Measurements from ENCODE around the gene IRX2. TPM values are rescaled to one million over a fixed set of nuclear protein-coding genes. Genes with fewer than 3 reads are reported as not detected.

The IRX2 gene
- total and polyA plus RNA-seq, 2 donors (not counting 1 experiment from before 2014, with no cell fraction given): 0.33 to 0.40 TPM

DNA sequence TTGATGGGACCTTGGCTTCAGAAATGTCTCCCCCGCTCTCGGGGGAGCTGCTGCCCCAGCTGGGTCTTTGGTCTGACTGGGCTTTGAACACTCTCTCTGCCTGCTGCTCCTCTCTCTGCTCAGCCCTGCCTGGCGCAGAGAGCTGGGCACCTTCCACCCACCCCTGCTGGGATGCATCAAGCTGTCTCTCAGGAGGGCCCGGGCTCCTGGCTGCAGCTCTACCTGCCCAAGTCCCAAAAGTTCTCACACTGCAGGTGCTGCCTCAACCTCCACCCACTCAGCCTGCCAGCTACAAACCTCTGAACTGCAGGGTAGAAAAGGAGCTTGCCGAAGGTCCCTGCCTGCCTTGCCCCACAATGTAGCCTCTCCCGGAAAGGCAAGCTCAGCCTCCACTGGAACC lies 36.7 kb downstream of the IRX2 start:
- H3K4me3 ChIP-seq (replicated peaks in 1 of 4; ENCODE audit: control extremely low read depth in 1 of 4, insufficient read depth in 1 of 4, low read depth in 3 of 4, low read length in 4 of 4): no peak overlapping the region
- H2AFZ ChIP-seq (ENCODE audit: low read length): no peak overlapping the region
- no peaks in the 10 kb centered on the region for H4K20me1 ChIP-seq (ENCODE audit: control insufficient read depth, extremely low read depth, insufficient read depth, low read length)
- TF ChIP-seq EZH2 (IDR thresholded peaks at IDR 0.05; ENCODE audit: low read length, missing control alignments) (no peak), CTCF (conservative IDR thresholded peaks at IDR 0.05 in 1 of 2, IDR thresholded peaks at IDR 0.05 in 1 of 2; ENCODE audit: low read depth in 1 of 2, low read length in 2 of 2) (no peak)
- no peaks in the 10 kb centered on the region for H3K9me3 ChIP-seq (ENCODE audit: control insufficient read depth, insufficient read depth, low read depth, low read length)
- DNase-seq (ENCODE audit: low read depth in 2 of 2): no peak
- H3K9ac ChIP-seq (ENCODE audit: insufficient read depth, low read length): no peak overlapping the region
- H3K36me3 ChIP-seq (ENCODE audit: control insufficient read depth, insufficient read depth, low read length): no peaks in the 10 kb centered on the region
- H3K4me1 ChIP-seq (ENCODE audit: control insufficient read depth, extremely low read depth, insufficient read depth, low read length): no peaks in the 10 kb centered on the region
- no peaks in the 10 kb centered on the region for H3K79me2 ChIP-seq (ENCODE audit: control insufficient read depth, insufficient read depth, low read length)
- H3K27ac ChIP-seq (ENCODE audit: insufficient read depth, low read length): no peak overlapping the region
- H3K27me3 ChIP-seq (ENCODE audit: control insufficient read depth, insufficient read depth, low read length): no peaks in the 10 kb centered on the region
- no peak overlapping the region for H3K4me2 ChIP-seq (ENCODE audit: extremely low read depth, insufficient read depth, low read length)

- Histone ChIP-seq H3K36me3 (ENCODE audit: control insufficient read depth, insufficient read depth, low read length) (no peaks in the 10 kb centered on the region), H3K9ac (ENCODE audit: insufficient read depth, low read length) (no peak overlapping the region), H3K4me2 (ENCODE audit: extremely low read depth, insufficient read depth, low read length) (no peak overlapping the region), H3K4me3 (replicated peaks in 1 of 4; ENCODE audit: control extremely low read depth in 1 of 4, insufficient read depth in 1 of 4, low read depth in 3 of 4, low read length in 4 of 4) (no peak overlapping the region), H2AFZ (ENCODE audit: low read length) (no peak overlapping the region), H4K20me1 (ENCODE audit: control insufficient read depth, extremely low read depth, insufficient read depth, low read length) (no peaks in the 10 kb centered on the region), H3K27me3 (ENCODE audit: control insufficient read depth, insufficient read depth, low read length) (no peaks in the 10 kb centered on the region), H3K9me3 (ENCODE audit: control insufficient read depth, insufficient read depth, low read depth, low read length) (no peaks in the 10 kb centered on the region), H3K79me2 (ENCODE audit: control insufficient read depth, insufficient read depth, low read length) (no peaks in the 10 kb centered on the region), H3K27ac (ENCODE audit: insufficient read depth, low read length) (no peak overlapping the region), H3K4me1 (ENCODE audit: control insufficient read depth, extremely low read depth, insufficient read depth, low read length) (no peaks in the 10 kb centered on the region)
- no peak for DNase-seq (ENCODE audit: low read depth in 2 of 2)
- TF ChIP-seq EZH2 (IDR thresholded peaks at IDR 0.05; ENCODE audit: low read length, missing control alignments) (no peak), CTCF (conservative IDR thresholded peaks at IDR 0.05 in 1 of 2, IDR thresholded peaks at IDR 0.05 in 1 of 2; ENCODE audit: low read depth in 1 of 2, low read length in 2 of 2) (no peak)
Observed at GRCh38 chr5:2714026-2714425, 37.5 kb downstream of the IRX2 start.

DNA sequence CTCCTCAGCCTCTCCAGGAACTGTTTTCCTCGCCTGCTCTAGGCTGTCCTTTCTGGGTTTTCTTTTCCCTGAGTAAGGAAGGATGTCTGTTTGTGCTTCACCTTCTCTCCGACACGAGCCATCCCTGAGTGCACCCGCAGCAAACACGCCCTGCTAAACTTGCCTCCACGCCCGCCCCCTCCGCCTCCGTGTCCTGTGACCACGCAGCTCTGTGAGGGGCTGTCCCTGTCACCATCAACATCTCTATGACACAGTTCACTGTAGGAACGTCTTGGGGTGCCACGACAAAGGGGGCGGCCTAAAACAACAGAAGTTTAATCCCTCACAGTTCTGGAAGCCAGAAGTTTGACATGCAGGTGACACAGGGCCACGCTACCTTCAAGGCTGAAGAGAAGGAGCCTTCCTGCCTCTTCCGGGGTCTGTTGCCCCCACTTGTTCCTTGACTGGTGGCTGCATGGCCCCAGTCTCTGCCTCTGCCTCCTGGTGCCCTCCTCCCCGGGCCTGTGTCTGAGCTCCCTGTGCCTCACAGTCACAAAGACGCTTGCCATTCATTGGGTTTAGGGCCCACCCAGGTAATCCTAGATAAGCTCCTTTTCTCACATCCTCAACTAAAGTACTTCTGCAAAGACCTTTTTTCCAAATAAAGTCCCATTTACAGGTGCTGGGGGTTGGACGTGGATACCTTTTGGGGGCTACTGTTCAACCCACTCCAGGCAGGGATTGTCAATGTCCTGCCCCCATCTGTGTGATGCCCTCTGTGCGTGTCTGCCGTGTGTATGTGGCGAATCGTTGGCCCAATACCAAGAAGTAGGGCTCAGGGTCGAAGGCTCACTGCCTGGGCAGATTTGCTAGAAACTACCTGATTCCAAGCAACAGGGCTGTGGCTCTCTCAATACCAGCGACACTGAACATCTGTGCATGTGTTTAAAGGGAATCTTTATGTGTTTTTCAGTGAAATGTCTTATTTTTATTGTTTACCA lies 39.7 kb downstream of the IRX2 start:
- Histone ChIP-seq H3K27me3 (ENCODE audit: control insufficient read depth, insufficient read depth, low read length) (no peaks in the 10 kb centered on the region), H3K4me1 (ENCODE audit: control insufficient read depth, extremely low read depth, insufficient read depth, low read length) (no peaks in the 10 kb centered on the region), H4K20me1 (ENCODE audit: control insufficient read depth, extremely low read depth, insufficient read depth, low read length) (no peaks in the 10 kb centered on the region), H3K4me2 (ENCODE audit: extremely low read depth, insufficient read depth, low read length) (no peak overlapping the region), H3K9me3 (ENCODE audit: control insufficient read depth, insufficient read depth, low read depth, low read length) (no peaks in the 10 kb centered on the region), H2AFZ (ENCODE audit: low read length) (no peak overlapping the region), H3K4me3 (replicated peaks in 1 of 4; ENCODE audit: control extremely low read depth in 1 of 4, insufficient read depth in 1 of 4, low read depth in 3 of 4, low read length in 4 of 4) (no peak overlapping the region), H3K9ac (ENCODE audit: insufficient read depth, low read length) (no peak overlapping the region), H3K27ac (ENCODE audit: insufficient read depth, low read length) (no peak overlapping the region), H3K36me3 (ENCODE audit: control insufficient read depth, insufficient read depth, low read length) (no peaks in the 10 kb centered on the region), H3K79me2 (ENCODE audit: control insufficient read depth, insufficient read depth, low read length) (no peaks in the 10 kb centered on the region)
- TF ChIP-seq EZH2 (IDR thresholded peaks at IDR 0.05; ENCODE audit: low read length, missing control alignments): no peak
- no peak for TF ChIP-seq CTCF (conservative IDR thresholded peaks at IDR 0.05 in 1 of 2, IDR thresholded peaks at IDR 0.05 in 1 of 2; ENCODE audit: low read depth in 1 of 2, low read length in 2 of 2)
- DNase-seq (ENCODE audit: low read depth in 2 of 2): no peak

Data from fibroblast of lung (primary cell).